ENCODE results near the gene CDK14.

GRCh38 chr7:90740386-90740785, 144.3 kb downstream of the CDK14 start:
- TF ChIP-seq CTCF (IDR thresholded peaks at IDR 0.05) (no peak), EZH2 (IDR thresholded peaks at IDR 0.05) (no peak)
